Skeletal muscle satellite cell (primary cell): ENCODE measurements around the gene ANO2.
"Not testable (repeated sequence)": the region's sequence is repeated elsewhere in the genome, so short reads cannot be mapped to it uniquely, and the experiment has no call there.

Experiments
- H3K27me3 ChIP-seq: 2 replicates; pipeline ENCODE4 v1.7.0; 2013; ENCODE audit warnings: low read length; ENCODE audit not compliant: control insufficient read depth, insufficient read depth
- H3K36me3 ChIP-seq: 2 replicates; pipeline ENCODE4 v1.7.0; 2013; ENCODE audit warnings: mild to moderate bottlenecking, control low read depth, low read length; ENCODE audit not compliant: insufficient read depth
- H3K4me1 ChIP-seq: 2 replicates; pipeline ENCODE4 v1.7.0; 2013; ENCODE audit warnings: low read length; ENCODE audit not compliant: control insufficient read depth, insufficient read depth
- H3K4me2 ChIP-seq: 2 replicates; pipeline ENCODE4 v1.7.0; 2013; ENCODE audit warnings: mild to moderate bottlenecking, low read length
- H3K4me3 ChIP-seq: 2 replicates; pipeline ENCODE4 v1.7.0; 2013; ENCODE audit warnings: low read length
- H3K9ac ChIP-seq: 2 replicates; pipeline ENCODE4 v1.7.0; 2013; ENCODE audit warnings: mild to moderate bottlenecking, low read depth, low read length, moderate library complexity
- H3K9me3 ChIP-seq: replicated peaks from 2 replicates; pipeline ENCODE4 v1.7.0; 2013; ENCODE audit warnings: mild to moderate bottlenecking, control low read depth, low read length

ANO2 gene

GRCh38 chr12:5901416-5901815 lies 43.6 kb downstream of the ANO2 start:
- Histone ChIP-seq H3K4me2 (no peak overlapping the region), H3K9ac (no peak overlapping the region), H3K27me3 (no peaks in the 10 kb centered on the region), H3K9me3 (no peaks in the 10 kb centered on the region), H3K36me3 (no peaks in the 10 kb centered on the region), H3K4me1 (no peaks in the 10 kb centered on the region), H3K4me3 (no peak overlapping the region)

- H3K9me3 ChIP-seq, result no peaks in the 10 kb centered on the region
- no peaks in the 10 kb centered on the region for H3K4me1 ChIP-seq
- H3K4me2 ChIP-seq, result no peak overlapping the region
- no peak overlapping the region for H3K4me3 ChIP-seq
- no peak overlapping the region for H3K9ac ChIP-seq
- no peaks in the 10 kb centered on the region for H3K27me3 ChIP-seq
- no peaks in the 10 kb centered on the region for H3K36me3 ChIP-seq
These were observed 44.4 kb downstream of the ANO2 start for GRCh38 chr12:5900533-5901205.

- Histone ChIP-seq H3K9me3 (no peaks in the 10 kb centered on the region), H3K4me1 (no peaks in the 10 kb centered on the region), H3K4me2 (no peak overlapping the region), H3K36me3 (no peaks in the 10 kb centered on the region), H3K4me3 (no peak overlapping the region), H3K9ac (no peak overlapping the region), H3K27me3 (no peaks in the 10 kb centered on the region)
These were observed 45.0 kb downstream of the ANO2 start for GRCh38 chr12:5900076-5900475.

GRCh38 chr12:5899675-5900074 lies 45.4 kb downstream of the ANO2 start:
- H3K9me3 ChIP-seq, result no peaks in the 10 kb centered on the region
- H3K4me2 ChIP-seq, result no peak overlapping the region
- H3K36me3 ChIP-seq, result no peaks in the 10 kb centered on the region
- no peak overlapping the region for H3K9ac ChIP-seq
- no peak overlapping the region for H3K4me3 ChIP-seq
- no peaks in the 10 kb centered on the region for H3K4me1 ChIP-seq
- no peaks in the 10 kb centered on the region for H3K27me3 ChIP-seq

GRCh38 chr12:5898874-5899273 lies 46.2 kb downstream of the ANO2 start:
- H3K4me2 ChIP-seq, result no peak overlapping the region
- no peak overlapping the region for H3K9ac ChIP-seq
- no peaks in the 10 kb centered on the region for H3K36me3 ChIP-seq
- H3K4me3 ChIP-seq, result no peak overlapping the region
- H3K9me3 ChIP-seq, result no peaks in the 10 kb centered on the region
- no peaks in the 10 kb centered on the region for H3K4me1 ChIP-seq
- H3K27me3 ChIP-seq, result no peaks in the 10 kb centered on the region

- H3K4me3 ChIP-seq, result no peak overlapping the region
- H3K27me3 ChIP-seq, result no peaks in the 10 kb centered on the region
- H3K36me3 ChIP-seq, result no peaks in the 10 kb centered on the region
- H3K4me1 ChIP-seq, result no peaks in the 10 kb centered on the region
- no peak overlapping the region for H3K4me2 ChIP-seq
- no peak overlapping the region for H3K9ac ChIP-seq
- H3K9me3 ChIP-seq, result no peaks in the 10 kb centered on the region
These were observed 55.5 kb downstream of the ANO2 start for GRCh38 chr12:5889381-5890047.

- Histone ChIP-seq H3K9ac (no peak overlapping the region), H3K36me3 (no peaks in the 10 kb centered on the region), H3K4me1 (no peaks in the 10 kb centered on the region), H3K9me3 (no peaks in the 10 kb centered on the region), H3K4me2 (no peak overlapping the region), H3K4me3 (no peak overlapping the region), H3K27me3 (no peaks in the 10 kb centered on the region)
These were observed 56.2 kb downstream of the ANO2 start for GRCh38 chr12:5888816-5889315.

- not testable (repeated sequence) for H3K9ac ChIP-seq, H3K4me3 ChIP-seq, H3K4me1 ChIP-seq, H3K9me3 ChIP-seq, H3K36me3 ChIP-seq, H3K4me2 ChIP-seq, H3K27me3 ChIP-seq
These were observed 57.2 kb downstream of the ANO2 start for GRCh38 chr12:5887819-5888218.

GRCh38 chr12:5884866-5885265 lies 60.2 kb downstream of the ANO2 start:
- no peaks in the 10 kb centered on the region for H3K4me1 ChIP-seq
- H3K9ac ChIP-seq, result no peak overlapping the region
- no peaks in the 10 kb centered on the region for H3K27me3 ChIP-seq
- H3K36me3 ChIP-seq, result no peaks in the 10 kb centered on the region
- no peaks in the 10 kb centered on the region for H3K9me3 ChIP-seq
- H3K4me3 ChIP-seq, result no peak overlapping the region
- no peak overlapping the region for H3K4me2 ChIP-seq

- Histone ChIP-seq H3K4me2 (no peak overlapping the region), H3K27me3 (no peaks in the 10 kb centered on the region), H3K4me1 (no peaks in the 10 kb centered on the region), H3K4me3 (no peak overlapping the region), H3K9ac (no peak overlapping the region), H3K9me3 (no peaks in the 10 kb centered on the region), H3K36me3 (no peaks in the 10 kb centered on the region)
These were observed 60.8 kb downstream of the ANO2 start for GRCh38 chr12:5884285-5884684.

GRCh38 chr12:5882511-5883190 lies 62.4 kb downstream of the ANO2 start:
- Histone ChIP-seq H3K4me3 (no peak overlapping the region), H3K9me3 (no peaks in the 10 kb centered on the region), H3K4me1 (no peaks in the 10 kb centered on the region), H3K4me2 (no peak overlapping the region), H3K9ac (no peak overlapping the region), H3K27me3 (no peaks in the 10 kb centered on the region), H3K36me3 (no peaks in the 10 kb centered on the region)
